Measurements from ENCODE around the gene LRP11.

GRCh38 chr6:149881066-149881766 is 17.1 kb upstream of the LRP11 start:
- TF ChIP-seq CTCF (IDR thresholded peaks at IDR 0.05; ENCODE audit: poor library complexity, severe bottlenecking) (no peak), MXI1 (conservative IDR thresholded peaks at IDR 0.05; ENCODE audit: poor library complexity, severe bottlenecking) (no peak), EP300 (conservative IDR thresholded peaks at IDR 0.05; ENCODE audit: poor library complexity, severe bottlenecking) (no peak), POLR2AphosphoS5 (IDR thresholded peaks at IDR 0.05) (no peak), RAD21 (conservative IDR thresholded peaks at IDR 0.05) (no peak), SMC3 (conservative IDR thresholded peaks at IDR 0.05; ENCODE audit: poor library complexity) (no peak), TAF1 (IDR thresholded peaks at IDR 0.05; ENCODE audit: low read depth) (no peak), EZH2 (IDR thresholded peaks at IDR 0.05; ENCODE audit: borderline replicate concordance, insufficient read depth, low read length, poor library complexity, severe bottlenecking) (no peak)
- TF ChIP-seq, protein P1, sequence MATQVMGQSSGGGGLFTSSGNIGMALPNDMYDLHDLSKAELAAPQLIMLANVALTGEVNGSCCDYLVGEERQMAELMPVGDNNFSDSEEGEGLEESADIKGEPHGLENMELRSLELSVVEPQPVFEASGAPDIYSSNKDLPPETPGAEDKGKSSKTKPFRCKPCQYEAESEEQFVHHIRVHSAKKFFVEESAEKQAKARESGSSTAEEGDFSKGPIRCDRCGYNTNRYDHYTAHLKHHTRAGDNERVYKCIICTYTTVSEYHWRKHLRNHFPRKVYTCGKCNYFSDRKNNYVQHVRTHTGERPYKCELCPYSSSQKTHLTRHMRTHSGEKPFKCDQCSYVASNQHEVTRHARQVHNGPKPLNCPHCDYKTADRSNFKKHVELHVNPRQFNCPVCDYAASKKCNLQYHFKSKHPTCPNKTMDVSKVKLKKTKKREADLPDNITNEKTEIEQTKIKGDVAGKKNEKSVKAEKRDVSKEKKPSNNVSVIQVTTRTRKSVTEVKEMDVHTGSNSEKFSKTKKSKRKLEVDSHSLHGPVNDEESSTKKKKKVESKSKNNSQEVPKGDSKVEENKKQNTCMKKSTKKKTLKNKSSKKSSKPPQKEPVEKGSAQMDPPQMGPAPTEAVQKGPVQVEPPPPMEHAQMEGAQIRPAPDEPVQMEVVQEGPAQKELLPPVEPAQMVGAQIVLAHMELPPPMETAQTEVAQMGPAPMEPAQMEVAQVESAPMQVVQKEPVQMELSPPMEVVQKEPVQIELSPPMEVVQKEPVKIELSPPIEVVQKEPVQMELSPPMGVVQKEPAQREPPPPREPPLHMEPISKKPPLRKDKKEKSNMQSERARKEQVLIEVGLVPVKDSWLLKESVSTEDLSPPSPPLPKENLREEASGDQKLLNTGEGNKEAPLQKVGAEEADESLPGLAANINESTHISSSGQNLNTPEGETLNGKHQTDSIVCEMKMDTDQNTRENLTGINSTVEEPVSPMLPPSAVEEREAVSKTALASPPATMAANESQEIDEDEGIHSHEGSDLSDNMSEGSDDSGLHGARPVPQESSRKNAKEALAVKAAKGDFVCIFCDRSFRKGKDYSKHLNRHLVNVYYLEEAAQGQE (IDR thresholded peaks at IDR 0.05; ENCODE audit: borderline replicate concordance) = no peak

Data from neural cell (in vitro differentiated cells).